T-helper 2 cell (primary cell): ENCODE data around the gene MFN2.
"Not testable (repeated sequence)": the region's sequence is repeated elsewhere in the genome, so short reads cannot be mapped to it uniquely, and the experiment has no call there.

Experiments
- DNase-seq, 5 experiments: peaks; one replicate each; pipeline versions ENCODE4 v3.0.0 to v3.0.0-alpha.2; 2012 to 2022
- total RNA-seq, 2 donors: gene quantifications; one replicate each; lab custom pipeline; 2026; lab: John Stamatoyannopoulos, UW

Gene MFN2
- total RNA-seq, result 73.6 to 86.7 reads per million in 2 donors

DNA sequence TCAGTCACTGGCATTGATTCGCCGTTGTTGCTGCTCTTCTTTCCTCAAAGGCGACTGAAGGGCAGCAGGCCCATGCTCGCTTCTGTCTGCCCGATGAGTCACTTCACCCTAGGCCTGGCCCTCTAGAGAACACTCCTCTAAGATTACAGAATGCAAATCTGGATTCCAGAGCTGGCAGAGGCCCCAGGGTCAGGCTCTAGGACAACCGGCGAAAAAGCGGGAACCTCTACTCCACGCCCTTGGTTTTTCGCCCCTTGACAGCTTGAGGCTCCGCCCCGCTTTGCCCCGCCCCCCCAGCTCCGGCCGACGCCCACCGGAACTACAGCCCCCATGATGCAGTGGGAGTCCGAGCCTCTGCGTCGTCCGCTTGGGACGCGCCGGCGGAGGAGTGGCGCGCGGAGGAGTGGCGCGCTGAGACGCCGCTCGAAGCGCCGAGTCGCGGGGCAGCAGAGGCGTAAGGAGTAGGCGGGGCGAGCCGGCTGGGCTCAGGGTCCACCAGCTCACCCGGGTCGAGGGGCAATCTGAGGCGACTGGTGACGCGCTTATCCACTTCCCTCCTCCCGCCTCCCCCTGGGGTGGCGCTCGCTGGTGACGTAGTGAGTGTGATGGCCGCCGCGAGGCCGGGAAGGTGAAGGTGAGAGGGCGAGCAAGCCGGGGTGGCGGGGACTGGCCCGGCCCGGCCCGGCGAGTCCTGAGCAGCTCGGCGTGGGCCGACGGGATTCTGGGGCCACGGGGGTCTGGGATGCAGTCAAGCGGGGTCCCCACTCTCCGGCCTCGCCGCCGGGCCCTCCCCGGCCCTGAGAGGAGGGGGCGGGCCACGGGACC, at the start of gene MFN2:
MFN2 (plus strand) TSS at position 594 of the 825 bp plus-strand sequence. CDS start 8,725 bp downstream, outside the sequence.
- peak; percentile 78 to 98 (median 89) for DNase-seq

DNA sequence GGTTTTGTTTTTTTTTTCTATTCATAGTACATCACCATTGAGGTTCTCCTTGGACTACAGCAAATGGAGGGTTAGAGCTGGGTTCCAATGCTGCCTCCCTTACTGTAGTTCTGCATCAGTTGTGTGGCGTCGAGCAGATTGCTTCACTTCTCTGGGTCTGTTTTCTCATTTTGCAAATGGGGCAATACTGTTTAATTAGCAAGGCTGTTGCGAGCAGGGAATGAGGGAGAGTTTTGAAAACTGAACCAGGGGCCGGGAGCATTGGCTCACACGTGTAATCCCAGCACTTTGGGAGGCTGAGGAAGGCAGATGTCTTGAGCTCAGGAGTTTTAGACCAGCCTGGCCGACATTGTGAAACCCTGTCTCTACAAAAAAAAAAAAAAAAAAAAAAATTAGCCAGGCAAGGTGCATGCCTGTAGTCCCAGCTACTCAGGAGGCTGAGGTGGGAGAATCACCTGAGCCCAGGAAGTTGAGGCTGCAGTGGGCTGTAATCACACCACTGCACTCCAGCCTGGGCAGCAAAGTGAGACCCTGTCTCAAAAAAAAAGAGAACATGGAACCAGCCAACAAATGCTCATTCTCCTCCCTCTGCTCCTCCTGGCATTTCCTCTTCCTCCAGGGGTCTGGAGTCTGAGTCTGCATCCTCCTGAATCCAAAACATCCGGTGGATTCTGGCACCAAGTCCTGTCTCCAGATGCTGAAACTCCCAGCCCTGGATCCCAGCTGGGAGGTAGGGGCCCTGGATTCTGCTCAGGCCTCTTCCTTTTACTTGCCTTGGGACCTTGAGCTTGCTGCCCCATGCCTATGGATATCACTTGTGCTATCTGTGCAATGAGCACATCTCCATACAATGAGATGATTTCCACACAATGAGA, 49.4 kb upstream of the MFN2 start:
- no peak for DNase-seq

DNA sequence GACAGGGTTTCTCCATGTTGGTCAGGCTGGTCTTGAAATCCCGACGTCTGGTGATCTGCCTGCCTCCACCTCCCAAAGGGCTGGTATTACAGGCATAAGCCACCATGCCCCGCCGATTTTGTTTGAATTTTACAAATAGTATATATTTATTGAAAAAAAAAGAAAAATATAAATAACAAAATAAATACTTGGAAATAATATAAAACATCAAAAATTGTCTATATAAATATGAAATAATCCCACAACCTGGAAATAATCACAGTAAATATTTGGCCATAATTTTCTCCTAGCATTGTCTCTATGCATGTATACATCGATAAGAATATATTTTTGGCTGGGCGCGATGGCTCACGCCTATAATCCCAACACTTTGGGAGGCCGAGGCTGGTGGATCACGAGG, 48.4 kb upstream of the MFN2 start:
- DNase-seq, result no peak

DNA sequence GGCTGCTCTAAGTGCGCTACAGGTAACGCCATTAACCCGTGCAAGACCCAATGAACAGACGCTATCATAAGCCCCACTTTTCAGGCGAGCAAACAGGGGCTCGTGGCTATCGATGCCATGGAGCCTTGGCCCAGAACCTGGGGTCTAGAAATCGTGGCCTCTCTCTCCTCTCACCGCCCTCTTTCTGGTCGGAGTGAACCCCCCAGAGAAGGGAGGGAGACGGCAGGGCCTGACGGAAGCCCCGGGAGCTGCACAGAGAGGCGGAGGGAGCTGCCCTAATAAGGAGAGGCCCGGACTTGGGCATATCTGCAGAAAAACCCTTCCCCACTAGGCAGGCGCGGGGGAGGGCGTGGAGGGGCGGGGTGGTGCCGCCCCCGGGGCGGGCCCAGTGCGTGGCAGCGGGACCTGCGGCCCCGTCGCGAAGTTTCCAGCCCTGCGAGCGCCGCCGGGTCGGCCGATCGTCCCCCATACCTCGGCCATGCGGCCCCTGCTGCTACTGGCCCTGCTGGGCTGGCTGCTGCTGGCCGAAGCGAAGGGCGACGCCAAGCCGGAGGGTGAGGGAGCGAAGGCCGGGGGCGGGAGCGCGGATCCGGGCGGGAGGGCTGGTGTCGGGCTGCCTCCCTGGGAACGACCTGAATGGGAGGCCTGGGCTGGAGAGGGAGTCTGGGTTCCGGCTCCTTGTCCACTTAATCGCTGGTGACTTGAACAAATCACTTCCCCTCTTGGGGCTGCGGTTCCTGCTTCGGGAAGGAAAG, 45.8 kb upstream of the MFN2 start, which contains the start of gene PLOD1:
PLOD1 (plus strand) TSS at position 416 of the 755 bp plus-strand sequence; CDS start at position 479, 63 bp downstream.
- peak; percentile 64 to 90 (median 79) for DNase-seq

DNA sequence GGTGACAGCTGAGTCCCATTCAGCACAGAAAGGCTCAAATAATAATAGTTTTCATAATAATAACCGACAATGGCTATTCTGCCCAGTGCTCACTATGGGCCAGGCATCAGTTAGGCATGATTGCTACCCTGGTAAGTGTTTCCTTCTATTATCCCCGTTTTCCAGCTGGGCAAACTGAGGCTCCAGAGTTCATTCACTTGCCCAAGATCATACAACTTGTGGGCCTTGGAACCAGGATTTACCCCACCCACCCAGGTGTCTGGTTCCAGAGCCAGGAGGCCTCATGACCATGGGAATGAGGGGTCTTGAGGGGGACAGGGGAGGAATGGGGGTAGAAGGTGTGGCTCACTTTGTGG, 45.2 kb upstream of the MFN2 start:
- no peak for DNase-seq

DNA sequence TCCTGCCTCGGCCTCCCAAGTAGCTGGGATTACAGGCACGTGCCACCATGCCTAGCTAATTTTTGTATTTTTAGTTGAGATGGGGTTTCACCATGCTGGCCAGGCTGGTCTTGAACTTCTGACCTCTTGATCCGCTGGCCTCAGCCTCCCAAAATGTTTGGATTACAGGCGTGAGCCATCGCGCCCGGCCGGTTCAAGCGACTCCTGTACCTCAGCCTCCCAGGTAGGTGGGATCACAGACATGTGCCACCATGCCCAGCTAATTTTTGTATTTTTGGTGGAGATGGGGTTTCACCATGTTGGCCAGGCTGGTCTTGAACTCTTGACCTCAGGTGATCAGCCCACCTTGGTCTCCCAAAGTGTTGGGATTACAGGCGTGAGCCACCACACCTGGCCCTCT, 44.5 kb upstream of the MFN2 start:
- DNase-seq, result not testable (repeated sequence)

DNA sequence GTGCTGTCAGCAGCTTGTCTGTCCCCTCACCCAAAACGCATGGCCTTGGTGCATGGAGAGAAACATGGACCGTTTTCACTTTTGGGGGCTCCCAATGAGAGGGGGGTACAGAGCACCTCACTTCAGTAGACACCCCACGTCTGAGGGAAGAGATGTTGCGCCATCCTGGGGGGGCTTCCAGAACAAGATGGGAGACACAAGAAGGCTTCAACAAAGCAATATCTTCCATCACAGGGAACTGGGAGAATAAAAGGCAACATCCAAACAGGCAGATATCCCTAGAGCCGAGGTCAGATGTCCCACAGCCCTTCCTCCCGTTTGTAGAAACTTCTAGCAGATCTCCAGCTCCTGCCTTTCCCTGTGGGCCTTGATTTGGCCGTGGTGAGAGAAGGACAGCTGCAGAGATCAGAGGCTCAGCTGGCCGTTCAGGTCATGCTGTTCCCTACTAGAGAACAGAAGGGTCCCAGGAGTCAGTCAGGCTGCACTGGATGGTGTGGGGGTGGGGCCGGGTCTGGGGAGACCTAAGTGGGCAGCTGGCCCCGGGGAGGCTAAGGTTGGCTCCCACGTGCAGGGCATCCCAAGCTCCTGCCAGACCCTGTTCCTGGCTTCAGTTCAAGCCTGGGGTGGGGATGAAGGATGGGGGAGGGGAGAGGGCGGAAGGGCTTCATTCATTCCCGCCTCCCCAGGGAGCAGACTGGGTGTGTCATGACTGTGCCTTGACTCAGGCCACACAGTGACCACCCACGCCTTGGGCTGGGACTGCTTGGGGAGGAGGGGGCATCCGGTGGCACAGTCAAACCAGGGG, 41.3 kb upstream of the MFN2 start:
- DNase-seq, result no peak

DNA sequence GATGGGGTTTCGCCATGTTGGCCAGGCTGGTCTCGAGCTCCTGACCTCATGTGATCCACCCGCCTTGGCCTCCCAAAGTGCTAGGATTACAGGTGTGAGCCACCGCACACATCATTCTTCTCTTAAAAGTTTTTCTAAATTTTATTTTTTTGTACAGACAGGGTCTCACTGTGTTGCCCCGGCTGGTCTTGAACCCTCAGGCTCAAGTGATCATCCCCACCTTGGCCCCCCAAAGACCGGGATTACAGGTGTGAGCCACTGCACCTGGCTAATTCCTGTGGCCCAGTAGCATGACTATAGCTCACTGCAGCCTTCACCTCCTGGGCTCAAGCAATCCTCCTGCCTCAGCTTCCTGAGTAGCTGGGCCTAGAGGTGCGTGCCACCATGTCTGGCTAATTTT, 40.5 kb upstream of the MFN2 start:
- not testable (repeated sequence) for DNase-seq

DNA sequence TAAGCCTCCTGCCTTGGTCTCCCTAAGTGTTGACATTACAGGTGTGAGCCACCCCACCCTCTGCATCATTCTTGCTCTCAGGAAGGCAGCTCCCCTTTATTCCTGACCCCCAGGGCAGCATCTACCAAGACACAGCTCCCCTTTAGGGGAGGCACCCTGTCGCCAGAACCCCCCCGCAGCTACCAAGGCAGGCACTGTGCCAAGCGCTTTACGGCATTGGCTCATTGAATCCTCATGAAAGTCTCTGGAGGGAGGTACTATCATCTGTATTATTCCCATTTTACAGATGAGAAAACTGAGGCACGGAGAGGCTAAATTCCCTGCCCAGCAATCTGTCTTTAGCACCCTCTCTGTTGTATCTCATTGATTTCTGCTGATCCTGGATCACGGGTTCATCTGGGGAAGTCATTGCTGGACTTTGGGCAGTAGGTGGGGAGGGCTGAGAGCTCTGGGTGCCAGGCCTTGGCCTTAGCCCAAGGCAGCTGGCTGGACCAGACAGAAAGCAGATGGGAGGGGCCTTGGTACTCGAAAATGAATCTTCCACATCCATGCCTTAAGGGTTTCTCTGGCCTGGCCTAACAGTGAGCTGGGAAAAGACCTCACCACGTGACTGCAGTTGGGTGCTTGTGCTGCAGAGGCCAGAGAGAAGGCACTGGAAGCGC, 39.9 kb upstream of the MFN2 start:
- no peak for DNase-seq

DNA sequence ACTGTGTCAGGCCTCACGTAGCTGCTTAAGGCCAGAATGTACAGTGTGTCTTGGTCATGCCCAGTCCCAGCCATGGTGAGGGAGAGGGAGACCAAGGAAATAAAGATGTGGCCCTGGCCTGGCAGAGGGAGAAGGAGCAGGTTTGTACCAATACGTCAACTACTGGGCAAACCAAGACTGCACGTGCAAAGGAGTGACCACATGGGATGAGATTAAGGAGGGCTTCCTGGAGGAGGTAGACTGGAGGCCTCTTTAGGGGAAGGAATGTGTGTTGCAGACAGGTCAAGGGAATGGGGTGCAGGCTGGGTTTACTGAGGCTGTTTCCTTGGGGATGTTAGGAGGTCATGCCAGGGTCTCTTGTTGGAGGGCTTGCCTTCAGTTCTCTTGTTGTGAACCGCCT, 38.0 kb upstream of the MFN2 start:
- DNase-seq, result no peak

DNA sequence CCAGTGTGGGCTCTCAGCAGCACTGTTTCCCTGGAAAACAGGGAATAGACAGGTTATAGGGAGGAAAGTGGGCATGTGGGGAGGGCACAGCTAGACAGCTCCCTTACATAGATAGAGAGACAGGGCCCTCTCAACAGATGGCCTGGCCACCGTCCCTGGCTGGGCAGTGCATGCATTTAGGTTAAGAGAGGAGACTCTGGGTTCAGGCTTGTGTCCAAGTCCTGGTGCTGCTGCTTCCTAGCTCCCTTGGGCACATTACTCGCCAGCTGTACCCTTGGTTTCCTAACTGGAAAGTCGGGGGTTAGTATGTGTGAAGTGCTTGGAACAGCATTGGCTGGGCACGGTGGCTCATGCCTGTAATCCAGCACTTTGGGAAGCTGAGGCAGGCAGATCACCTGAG, 36.6 kb upstream of the MFN2 start:
- no peak for DNase-seq

DNA sequence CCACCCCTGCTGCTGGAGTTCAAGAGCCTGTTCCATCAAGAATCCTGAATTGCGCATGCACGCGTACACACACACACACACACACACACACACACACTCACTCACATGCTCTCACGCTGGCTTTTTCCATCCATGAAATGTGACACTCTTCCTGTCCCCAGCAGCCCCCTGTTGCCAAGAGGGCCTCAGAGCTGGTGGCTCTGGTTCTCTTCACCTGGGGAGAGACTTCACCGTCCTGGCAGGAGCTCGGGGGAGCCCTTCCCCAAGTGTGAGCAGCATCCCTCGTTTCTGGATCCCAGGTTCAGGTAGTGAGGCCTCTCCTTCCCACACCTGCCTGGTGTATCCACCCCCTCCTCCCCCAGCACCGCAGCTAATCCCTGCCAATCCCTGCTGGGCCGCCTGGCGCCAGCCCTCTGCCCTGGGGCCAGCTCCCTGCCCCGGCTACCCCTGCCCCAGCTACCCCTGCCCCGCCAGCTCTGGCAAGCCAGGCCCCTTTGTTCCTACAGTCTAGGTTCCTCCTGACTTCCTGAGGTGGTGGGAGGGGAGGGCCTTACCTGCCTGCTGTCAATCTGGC, 35.8 kb upstream of the MFN2 start:
- no peak for DNase-seq

DNA sequence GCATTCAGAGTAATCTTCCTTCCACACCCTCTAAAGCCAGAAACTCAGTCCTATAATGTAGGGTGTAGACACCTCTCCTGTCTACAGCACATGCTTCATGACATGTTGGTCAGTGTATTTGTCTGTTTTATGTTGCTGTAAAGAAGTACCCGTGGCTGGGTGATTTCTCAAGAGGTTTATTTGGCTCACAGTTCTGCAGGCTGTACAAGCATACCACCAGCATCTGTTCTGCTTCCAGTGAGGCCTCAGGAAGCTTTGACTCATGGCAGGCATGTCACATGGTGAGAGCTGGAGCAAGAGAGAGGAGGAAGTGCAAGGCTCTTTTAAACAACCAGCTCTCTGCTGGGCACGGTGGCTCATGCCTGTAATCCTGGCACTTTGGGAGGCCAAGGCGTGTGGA, 33.6 kb upstream of the MFN2 start:
- DNase-seq, result no peak

DNA sequence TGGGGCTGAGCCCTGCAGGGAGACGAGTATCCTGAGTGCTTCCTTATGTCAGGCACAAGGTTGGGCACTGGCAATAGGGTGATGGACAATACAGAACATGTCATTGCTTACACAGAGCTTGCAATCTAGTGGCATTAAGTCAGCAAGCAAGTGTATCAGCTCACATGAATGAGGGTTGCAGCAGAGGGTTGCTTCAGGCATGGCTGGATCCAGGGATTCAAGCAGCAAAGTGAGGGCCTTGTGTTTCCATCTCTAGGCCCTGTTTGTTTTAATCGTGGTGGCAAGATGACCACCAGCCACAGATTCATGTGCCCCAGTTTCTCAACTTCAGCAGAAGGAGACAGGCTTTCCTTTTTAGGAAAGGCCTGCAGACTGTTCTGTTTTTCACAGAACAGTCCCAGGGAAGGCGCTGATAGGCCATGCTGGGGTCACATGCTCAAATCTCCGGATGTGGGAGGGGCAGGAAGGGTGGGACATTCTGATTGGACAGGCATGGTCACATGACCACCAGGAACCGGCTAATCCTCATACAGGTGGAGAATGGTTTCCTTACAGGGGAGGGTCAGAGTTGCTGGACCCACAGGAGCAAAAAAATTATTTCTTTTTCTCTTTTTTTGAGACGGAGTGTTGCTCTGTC, 31.3 kb upstream of the MFN2 start:
- peak in 1 of 5 experiments; percentile 22 for DNase-seq

DNA sequence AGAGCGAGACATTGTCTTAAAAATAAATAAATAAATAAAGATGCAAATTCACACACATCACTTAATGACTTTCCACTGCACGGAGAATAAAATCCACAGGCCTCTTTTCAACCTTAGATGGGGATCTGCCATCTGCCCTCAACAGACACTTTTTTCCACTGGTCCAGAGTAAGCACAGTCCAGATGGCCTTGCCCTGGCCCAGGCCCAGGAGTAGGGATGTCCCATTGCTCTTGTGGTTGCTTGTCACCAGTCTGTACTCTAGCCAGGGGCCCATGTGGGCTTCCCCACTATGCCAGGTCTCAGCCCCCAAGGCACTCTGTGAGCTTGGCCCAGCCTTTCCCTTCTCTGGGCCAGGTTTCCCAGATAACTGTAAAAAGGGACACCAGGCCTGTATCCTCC, 28.3 kb upstream of the MFN2 start:
- DNase-seq, result no peak

DNA sequence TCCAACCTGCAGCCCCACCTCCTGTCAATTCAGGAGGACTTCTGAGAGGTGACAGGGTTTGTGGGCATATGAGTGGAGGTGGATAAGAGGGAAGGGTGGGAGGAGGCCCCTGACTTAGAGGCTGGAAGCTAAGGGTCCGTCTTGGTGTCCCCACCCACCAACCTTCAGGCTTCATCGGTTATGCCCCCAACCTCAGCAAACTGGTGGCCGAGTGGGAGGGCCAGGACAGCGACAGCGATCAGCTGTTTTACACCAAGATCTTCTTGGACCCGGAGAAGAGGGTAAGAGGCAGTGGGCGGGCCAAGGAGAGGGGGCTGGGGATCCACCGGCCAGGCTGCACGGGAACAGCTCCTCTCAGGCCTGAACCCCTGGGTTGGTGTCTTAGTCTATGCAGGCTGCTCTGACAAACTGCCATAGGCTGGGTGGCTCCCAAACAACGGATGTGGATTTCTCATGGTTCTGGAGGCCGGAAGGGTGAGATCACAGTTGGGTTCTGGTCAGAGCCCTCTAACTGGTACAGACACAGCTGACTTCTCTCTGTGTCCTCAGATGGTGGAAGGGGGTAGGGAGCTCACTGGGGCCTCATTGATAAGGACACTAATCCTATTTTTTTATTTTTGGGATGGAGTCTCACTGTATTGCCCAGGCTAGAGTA, 27.7 kb upstream of the MFN2 start:
- no peak for DNase-seq

DNA sequence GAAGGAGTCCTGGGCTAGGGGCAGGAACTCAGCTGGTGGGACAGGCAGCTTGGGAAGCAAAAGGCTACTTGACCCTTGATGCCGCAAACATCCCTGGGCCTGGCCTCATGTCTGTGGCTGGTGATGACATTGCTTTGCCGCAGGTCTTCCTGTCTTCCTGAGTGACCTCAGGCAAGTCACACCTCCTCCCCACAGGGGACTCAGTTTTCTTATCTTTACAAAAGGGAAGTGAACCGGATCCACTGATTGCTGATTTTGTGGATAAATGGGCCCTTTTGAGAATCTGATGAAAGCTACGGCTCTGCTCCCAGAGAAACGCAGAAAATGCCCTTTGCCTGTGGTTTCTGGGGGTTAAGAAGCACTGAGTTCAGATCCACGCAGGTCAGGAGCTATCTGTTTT, 25.0 kb upstream of the MFN2 start:
- no peak for DNase-seq

DNA sequence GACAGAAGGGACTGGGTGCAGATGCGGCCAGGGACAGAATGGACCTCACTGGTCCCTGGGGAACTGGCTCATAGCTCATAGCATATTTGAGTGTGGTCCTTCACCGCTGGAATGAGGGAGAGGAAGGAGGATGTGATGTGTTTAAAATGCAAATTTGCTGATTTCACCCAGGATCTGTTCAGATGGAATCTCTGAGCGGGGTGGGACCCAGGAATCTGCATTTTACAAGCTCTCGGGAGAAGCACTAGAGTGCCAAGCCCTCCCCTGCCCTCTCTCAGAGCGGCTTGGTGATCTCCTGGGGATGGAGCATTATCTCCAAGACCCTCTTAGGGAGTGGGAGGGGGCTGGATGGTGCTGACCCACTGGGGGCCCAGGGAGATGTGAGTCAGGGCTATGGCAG, 22.8 kb upstream of the MFN2 start:
- no peak for DNase-seq

DNA sequence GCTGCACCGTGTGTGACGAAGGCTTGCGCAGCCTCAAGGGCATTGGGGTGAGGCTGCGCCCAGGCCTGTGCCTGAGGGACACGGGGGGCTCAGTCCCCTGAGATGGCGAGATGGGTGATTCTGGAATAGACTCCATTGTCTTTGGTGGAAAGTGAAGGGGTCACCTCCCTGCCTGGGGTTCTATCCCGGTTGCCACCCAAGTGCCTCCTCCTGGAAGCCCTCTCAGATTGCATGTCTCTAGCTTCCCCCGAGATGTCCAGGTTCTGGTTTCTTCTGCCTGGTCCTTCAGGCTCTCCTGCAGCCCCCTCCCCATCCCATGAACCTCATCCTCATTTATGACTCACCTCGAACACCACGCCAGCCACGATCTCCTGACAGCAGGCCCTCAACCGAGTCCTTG, 22.3 kb upstream of the MFN2 start:
- no peak for DNase-seq

DNA sequence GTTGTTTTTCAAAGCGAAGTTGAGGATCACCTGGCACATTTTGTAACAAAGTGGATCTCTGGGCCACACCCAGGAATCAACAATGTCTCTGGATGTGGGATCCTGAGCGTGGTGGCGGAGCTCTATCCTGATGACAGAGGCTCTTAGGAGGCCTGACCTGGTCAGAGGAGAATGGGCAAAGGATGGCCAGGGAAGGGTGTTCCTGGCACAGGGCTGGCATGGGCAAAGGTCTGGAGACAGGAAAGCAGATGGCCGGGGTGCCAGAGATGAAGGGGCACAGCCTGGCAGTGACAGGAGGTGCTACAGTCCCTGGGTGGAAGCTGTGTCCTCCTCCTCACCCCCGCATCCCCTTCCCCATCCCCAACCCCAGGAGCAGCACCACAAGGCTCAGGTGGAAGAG, 20.0 kb upstream of the MFN2 start:
- DNase-seq, result no peak
